ENCODE measurements around the gene ATP23.

Gene ATP23

DNA sequence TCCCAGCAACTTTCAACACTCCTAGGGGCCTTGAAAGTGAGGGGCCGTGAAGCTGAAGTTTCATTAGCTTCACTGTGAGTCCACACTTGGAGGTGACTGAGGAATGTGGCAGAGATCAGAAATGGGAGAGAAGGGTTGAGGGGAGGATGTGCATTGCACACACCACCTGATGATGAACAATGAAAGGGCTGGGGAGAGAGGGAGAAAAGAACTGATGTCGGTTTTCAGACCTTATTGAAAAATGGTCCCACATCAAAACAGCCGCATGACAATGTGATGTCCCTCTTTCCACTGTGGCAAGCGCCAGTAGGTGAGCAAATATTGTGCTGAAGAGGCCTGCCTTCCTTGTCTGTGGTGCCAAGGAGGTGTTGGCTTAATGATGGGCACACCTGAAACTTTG lies 32.3 kb upstream of the ATP23 start:
- no peak for DNase-seq

DNA sequence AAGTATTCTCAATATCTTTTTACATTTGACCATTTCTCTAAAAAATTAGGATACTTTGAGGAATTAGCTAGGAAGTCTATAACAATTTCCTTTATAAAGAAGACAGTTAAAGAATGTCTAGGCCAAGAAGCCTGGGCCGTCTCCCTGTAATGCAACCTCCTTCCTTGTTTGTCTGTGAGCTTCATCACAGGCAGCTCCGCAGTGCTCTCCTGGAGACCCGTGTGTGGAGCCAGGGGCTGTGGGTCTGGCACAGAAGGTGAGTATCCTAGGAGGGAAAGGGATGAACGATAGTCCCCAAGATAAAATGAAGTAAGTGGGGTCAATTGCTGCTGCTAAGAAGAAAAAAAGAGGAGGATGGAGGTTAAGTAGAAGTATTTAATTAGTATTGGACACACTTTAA lies 31.8 kb upstream of the ATP23 start:
- no peak for DNase-seq

DNA sequence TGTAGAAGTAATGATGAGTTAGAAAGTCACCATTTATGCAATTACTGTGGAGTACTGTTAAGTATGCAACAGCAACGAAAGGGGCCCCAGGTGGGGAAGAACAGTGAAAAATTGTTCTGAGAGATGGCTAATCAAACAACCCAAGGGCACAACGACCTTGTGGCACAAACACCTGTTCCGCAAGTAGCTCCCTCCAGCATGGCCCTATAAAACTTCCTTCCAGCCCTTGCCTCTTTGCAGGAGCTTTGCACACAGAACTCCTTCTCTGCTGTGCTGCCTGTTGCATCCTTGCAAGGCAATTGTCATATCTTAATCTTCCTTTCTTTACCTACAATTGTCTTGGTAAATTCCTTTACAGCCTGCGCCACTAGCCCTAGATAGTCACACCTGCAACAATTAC lies 23.2 kb upstream of the ATP23 start:
- no peak for DNase-seq

DNA sequence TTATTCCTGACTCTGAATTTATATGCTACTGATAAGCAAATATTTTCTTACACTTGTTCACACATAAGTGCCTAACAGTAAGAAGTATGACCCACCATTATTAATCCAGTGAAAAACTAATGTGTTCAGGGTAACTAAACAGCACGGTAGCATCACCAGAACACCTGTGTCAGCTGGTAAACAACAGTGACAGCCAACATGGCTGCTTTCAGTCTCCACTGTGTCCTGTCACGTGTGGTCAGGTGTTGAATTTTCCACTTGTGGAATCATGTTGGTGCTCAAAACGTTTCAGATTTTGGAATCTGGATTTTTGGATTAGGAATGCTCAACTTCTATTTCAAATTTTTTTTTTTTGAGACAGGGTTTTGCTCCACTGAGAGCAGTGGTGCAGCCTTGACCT lies 14.3 kb upstream of the ATP23 start:
- no peak for DNase-seq

DNA sequence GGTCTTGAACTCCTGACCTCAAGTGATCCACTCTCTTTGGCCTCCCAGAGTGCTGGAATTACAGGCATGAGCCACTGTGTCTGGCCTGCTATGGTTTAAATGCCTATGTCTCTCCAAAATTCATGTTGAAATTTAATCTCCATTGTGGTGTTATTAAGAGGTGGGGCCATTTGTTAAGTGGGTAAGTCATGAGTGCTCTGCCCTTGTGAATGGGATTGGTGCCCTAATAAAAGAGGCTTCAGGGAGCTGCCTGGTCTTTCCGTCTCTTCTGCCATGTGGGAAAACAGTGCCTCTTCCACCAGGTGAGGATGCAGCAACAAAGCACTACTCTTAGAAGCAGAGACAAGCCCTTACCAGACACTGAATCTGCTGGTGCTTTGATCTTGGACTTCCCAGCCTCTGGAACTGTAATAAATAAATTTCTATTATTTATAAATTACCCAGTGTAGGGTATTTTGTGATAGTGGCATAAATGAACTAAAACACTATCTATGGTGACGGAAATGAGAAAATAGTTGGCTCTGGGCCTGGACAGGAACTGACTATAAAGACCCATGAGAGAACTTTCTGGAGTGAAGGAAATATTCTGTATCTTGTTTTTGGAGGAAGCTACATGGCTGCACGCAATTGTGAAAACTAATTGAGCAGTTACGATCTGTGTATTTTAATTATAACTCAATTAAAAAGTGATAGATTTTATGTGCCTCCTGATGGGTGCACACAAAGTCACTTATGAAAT lies 12.1 kb upstream of the ATP23 start:
- DNase-seq, result no peak

DNA sequence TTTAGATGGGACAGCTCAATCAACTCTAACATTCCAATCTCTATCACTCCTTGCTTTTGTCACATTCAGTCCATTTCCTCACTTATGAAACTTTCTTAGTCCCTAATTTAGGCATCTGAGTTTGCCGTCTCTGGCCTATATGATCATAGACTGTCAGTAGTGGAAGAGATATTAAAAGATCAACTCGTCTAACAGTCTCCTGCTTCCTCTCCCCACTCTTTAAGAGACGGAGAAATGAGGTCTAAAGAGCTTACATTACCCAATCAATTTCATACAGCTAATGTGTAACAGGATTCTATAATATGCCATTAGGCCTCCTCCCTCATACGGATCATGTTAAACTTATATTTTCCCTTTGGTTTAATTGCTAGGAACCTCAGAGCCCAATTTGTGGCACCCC lies 6.5 kb upstream of the ATP23 start:
- DNase-seq, result no peak

DNA sequence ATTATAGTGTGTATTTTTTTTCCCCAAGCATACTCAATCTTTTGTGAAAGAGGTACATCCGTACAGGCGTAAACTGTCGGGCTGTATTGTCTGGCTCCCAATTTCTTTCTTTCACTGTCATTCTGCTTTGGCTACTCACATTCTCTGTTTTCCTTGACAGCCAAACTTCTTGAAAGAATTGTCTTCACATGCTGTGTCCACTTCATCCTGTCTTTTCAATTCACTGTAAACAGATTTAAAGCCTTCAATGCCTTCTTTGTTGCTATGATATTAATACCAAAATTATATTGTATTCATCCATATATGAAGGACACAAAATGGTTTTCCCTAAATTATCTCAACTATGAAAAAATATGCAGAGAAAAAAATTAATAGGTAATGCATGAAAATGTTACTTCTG lies 6.0 kb upstream of the ATP23 start:
- DNase-seq, result no peak

DNA sequence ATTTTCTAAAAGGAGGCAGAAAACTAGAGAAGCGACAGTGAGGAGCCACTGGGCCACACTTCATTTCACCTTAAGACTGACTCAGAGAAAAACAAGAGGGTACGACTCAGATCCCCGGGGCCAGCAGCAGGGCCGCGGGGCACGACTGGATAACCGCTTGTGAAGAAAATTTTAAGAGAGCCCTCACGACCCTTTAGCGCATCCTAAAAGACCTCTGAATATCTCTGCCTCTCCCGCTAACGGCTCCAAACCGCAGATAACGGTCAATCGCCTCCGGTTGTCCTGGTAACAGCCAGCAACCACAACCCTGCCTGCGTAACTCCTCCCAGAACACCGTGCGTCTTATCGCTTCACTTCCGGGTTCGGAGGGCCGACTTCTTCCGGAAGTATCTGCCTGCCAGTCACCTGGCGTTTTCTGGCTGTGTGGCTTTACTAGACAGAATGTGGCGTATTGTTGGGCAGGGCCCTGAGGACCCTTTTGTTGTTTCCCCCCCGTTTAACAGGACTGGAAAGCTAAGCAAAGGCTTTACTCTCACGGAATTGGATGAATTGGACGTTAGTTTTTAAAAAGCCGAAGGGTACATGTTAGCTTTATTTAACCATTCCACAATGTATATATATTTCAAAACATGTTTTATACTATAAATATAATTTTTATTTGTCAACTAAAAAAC lies 5.4 kb upstream of the ATP23 start:
- DNase-seq, result peak; percentile 94

DNA sequence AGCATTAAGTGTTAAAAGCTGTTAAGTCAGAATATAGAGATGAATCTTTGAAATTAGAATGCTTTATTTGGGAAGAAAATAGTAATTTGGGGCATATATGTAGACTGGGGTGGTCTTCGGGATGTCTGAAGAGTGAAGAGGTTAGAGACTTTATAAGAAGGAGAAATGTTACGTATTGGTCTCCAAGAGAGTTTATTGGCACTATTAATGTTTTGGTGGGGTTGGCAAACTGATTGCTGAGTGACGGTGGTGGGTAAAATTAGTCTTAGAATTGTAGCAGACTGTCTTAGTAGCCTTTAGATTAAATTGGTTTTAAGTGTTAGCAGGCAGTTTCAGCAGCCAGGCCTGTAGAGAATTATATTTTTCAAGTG lies 4.9 kb upstream of the ATP23 start:
- no peak for DNase-seq

DNA sequence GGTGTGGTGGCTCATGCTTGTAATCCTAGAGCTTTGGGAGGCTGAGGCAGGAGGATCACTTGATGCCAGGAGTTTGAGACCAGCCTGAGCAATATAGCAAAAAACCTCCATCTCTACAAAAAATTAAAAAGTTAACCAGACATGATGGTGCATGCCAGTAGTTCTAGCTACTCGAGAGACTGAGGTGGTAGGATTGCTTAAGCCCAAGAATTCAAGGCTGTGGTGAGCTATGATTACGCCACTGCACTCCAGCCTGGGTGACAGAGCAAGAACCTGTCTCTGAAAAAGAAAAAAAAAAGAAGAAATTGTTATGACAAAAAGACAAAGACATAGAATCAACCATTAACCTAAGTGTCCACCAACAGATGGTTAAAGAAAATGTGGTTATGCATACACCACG lies 2.1 kb upstream of the ATP23 start:
- no peak for DNase-seq

DNA sequence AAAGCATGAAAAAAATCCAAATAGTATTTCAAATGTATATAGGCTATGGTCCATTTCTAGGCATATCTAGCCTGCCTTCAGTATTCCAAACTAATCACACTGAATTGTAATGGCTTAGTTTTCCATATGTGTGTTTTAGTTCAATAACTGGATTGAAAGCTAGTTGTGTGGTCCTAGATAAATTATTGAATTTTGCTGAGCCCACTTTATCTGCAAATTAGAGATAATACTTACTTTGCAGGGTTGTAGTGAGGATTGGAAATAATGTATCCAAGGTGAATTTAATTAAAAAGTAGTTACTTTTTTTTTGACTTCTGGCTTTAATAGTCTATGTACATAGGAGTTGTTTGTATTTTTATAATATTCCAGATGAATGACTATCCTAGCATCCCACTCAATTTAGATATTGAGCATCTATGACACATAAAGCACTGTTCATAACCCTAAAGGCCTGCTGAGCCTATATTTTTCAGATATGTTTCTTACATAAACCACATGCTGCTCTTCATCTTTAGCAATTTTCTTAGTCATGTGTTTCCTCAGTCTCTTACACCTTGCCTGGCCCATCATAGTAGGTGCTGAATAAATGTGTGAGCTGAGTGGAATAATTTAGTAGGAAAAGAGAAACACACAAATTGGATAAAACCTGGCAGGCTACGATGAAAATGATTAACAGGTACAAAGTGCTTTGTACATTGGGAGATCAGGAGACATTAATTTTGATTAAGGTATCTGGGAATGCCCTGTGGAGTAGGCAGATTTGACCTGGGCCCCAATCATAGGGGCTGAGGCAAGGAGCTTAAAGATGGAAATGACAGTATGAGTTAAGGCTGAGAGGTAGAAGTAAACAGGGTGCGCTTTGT lies 1.1 kb upstream of the ATP23 start:
- DNase-seq, result no peak

DNA sequence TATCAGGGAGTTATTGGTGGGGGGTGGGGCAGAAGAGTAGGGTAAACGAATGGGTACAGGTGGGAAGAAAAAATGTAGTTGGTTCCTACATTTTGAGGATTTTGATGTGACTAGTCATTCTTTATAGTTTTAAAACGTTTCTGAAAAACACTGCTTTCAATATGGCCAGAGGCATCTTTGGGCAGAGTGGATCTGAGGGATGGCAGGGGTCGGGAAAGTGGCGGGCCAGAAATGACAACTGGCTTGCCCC lies 527 bp upstream of the ATP23 start:
- DNase-seq, result no peak

DNA sequence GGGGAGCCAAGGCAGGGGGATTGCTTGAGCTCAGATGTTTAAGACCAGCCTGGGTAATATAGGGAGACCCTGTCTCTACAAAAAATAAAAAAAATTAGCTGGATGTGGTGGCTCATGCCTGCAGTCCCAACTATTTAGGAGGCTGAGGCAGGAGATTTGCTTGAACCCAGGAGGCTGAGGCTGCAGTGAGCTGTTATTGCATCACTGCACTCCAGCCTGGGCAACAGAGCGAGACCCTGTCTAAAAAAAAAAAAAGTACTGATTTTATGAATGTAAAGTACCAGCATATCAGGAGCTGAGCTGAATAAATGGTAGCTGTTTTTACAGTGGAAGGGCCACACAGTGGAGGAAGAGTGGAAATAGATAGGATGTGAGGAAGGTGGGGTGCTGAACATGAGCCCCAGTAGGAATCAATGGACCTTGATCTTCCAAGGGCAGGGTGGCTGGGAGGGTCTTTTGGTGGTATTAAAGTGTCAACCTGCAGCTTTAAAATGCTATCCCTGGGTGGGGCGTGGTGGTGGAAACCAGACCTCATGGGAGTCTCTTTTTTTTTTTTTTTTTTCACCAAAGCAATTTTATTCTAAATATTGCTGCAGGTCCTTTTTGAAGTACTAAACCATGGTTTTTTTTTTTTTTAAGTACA lies 2.2 kb downstream of the ATP23 start:
- DNase-seq, result no peak

DNA sequence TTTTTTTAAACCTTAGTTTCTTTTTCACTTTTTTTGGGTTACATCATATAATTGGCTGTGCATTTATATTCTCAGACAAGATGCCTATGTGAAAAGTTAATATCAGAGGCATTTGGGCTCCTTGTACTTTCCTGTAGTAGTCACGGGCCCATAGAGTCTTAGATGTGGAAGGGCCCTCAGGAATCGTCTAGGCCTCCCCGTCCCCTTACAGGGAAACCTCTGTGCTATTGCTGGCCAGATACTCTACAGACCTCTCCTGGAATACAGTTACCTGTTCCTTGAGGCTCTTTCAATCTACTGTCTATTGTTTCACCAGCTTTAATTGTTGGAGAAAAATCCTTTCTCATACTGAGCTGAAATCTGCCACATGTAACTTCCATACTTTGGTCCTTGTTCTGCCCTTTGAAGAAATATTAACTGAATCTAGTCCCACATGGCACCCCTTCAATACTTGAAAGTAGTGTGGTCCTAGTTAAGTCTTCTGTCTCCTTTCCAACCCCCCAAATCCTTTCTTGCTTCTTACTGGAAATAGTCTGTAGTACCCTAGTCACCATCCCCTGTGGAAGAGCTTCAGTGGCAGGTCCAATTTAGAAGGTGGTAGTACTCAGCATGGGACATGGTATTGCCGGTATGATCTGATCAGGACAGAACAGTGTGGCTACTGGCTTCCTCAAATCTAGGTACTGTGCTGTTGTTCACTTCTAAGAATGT lies 3.1 kb downstream of the ATP23 start:
- DNase-seq, result no peak

DNA sequence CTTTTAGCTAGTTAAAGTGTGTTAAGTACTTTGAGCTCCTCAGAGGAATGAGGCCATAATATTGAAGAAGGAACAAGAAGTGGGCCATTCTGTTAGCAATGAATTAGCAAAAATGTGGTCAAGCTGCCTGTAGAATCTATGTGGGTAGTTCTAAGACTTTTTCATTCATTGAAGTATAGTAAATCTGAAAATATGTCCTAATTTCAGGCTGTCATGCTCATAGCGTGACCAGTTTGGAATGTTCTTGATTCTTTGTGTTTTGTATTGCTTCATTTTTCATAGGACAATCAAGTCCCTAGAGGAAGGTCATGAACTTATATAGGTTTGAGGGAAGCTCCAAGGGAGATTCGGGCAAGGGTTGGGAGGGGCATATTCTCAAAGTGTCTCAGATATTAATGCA lies 11.4 kb downstream of the ATP23 start:
- DNase-seq, result no peak

DNA sequence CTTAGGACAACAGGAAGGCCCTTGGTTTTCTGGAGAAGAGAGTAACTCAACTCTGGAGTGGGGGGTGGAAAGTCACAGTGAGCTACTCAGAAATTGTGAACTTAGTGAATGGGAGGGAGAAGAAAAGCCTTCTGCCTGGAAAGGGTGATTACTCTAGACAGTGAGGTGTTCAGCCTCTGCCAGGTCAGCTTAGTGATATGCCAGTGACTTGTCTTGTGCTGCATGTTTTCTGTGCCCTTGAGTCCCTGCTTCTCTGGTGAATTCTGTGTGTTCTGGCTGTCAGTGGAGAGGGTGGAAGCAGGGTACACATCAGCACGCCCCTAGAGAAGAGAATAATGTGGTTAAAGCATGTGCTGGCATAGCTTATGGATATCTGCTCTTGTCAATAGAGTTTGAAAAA lies 13.4 kb downstream of the ATP23 start:
- DNase-seq, result no peak

DNA sequence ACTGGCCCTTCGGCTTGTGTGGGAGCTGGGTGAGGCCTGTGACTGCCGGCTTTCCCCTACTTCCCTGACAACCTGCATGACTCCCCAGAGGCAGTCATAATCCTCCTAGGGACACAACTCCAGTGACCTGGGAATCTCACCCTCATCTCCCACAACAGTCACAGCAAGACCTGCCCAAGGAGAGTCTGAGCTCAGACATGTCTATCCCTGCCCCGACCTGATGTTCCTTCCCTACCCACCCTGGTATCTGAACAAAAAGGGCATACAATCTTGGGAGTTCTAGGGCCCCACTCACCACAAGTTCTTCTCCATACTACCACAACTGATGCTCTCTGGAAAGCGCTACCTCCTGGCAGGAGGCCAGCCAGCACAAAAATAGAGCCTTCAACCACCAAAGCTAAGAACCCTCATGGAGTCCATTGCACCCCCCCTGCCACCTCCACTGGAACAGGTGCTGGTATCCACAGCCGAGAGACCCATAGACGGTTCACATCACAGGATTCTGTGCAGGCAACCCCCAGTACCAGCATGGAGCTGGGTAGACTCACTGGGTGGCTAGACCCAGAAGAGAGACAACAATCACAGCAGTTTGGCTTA lies 16.8 kb downstream of the ATP23 start:
- no peak for DNase-seq

DNA sequence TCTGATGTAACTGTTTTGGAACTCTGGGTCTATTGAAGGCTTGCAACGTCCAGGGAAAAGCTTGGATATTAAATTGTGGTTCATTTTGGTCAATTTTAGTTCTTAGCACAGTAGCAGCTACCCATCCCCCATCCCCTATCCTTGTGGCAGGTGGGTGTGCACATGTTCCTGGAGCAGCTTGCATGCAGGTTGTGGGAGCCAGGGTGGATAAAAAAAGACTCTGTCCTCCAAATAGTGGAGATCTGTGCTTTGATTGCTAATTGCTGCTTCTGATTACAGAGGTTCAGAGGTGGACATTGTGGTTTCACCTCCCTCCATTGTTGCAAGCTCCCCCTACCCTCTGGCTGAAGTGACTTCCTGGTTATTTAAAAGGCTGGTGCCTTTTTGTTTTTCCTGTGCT lies 23.1 kb downstream of the ATP23 start:
- no peak for DNase-seq

DNA sequence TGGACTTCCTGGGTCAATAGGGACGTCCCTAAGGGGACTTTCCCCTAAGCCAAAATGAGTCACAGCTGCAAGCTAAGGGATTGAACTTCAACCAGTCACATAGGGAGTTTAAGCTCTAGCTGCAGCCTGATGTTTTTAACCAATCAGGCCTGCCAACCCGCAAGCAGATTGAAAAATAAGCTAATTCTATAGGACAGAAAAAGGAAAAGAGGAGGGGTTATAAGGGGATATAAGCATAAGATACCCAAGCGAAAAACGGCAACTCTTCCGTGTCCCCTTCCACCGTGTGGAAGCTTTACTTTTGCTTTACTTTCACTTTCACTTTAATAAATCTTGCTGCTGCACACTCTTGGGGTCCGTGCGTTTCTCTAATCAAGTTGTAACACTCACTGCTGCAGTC lies 24.4 kb downstream of the ATP23 start:
- no peak for DNase-seq

DNA sequence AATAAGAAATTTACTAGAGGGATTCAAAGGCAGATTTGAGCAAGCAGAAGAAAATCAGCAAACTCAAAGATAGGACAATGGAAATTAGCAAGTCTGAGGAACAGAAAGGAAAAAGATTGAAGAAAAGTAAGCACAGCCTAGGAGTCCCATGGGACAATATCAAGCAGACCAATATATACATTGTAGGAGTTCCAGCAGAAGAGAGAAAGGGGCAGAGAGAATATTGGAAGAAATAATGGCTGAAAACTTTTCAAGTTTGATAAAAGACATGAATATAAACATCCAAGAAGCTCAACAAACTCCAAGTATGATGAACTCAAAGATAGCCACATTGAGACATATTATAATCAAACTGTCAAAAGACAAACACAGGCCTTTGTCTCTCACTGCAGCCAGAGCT lies 25.2 kb downstream of the ATP23 start:
- DNase-seq, result no peak

DNA sequence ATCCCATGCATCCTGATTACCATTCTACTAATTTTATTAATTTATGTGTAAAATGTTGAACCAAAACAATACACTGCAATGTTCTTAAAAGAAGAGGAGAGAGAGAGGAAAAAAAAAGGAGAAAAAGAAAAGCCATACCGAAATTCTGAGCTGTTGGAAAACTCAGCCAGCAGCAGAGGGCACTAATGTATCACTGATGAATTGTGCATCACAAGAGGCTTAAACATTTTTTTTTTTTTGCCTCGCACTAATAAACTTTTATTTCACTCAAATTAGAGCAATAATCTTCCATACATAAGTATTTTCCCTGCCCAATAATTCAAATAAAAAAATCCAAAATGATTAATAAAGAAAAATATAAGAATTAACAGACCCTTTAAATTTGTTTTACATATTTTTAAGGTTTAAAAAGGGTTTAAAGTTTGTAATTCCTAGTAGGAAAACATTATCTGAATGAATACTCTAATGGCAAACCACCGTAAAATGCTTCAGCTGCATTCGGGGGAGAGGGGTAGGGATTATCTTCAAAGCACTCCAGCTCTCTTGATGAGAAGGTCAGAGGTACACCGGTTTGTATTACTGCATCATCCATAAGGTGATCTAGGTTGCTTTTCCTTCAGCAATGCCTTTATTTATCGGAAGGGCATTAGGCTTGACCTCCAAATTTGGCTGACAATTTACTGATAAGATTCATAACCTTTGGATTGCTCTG lies 41.9 kb downstream of the ATP23 start:
- DNase-seq, result peak; percentile 32

DNA sequence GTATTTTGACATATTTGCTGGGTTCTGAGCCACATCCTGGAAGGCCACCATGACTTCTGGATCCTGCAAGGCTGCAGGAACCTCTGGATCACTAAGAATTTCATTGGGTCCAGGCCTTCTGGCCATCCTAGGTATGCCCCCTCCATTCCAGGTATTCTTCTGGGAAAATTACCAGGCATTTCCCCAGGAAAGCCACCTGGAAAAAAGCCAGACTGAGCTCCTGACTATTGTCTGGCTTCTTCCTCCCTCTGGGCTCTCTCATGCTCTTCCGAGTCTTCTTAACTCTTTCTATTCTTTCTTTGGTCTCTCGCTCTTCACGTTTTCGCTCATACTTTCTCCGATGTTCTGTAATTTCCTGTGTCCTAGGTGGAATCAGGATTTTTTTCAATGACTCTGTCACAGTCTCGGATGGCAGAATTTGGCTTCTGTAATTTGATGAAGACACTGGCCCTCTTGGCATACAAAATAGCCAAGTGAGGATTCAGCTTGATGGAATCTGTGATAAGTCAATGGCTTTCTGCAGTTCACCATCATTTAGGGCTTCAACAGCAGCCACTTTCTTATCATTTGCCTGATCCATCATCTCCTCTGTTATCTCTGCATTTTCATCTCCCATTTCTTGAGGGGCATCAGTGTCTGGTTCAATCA lies 42.6 kb downstream of the ATP23 start:
- DNase-seq, result no peak

Measured in stimulated activated CD4-positive, alpha-beta T cell treated with anti-CD3 and anti-CD28 coated beads, Interleukin-15, amount 100 ng/mL, for 24 hours (primary cell).